Endometrial microvascular endothelial cells (primary cell): ENCODE measurements around the gene KLHL35. TPM values are rescaled to one million over a fixed set of nuclear protein-coding genes. Genes with fewer than 3 reads are reported as not detected.

Source experiments
- in situ Hi-C: cut with HindIII; loops from 2 replicates; pipeline ENCODE4 v1.10.0; 2017; ENCODE audit warnings: low sequenced_read_pairs, low pct_unique_long_range_greater_than_20kb; ENCODE audit errors: inconsistent ontology term
- total RNA-seq: library from RNA; depleted of rRNA; stranded (reverse); fragments of >200 nt; gene quantifications from one replicate; pipeline ENCODE4 v1.2.3, GENCODE V29; 2015; ENCODE audit errors: inconsistent ontology term

KLHL35 gene
- total RNA-seq, 1 donor from 2014 or later: not detected

DNA sequence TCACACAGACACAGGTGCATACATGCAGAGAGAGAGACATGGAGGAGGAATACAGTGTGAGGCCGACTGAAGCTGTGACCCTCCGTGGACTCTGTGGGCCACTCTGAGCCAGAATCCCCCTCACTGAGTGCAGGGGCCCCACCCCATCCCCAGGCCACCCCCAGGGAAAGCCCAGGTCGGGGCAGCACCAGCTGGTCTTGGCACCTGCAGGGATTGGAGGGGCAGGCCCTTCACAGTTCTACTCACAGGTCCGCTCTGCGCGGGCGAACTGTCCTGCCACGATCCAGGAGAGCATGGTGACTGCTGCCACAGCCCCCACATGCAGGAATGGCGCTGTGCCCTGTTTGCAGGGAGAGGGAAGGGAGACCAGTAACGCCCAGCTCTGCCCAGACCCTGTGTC is 16.3 kb upstream of the KLHL35 start:
- in situ Hi-C loops: no loop called here

DNA sequence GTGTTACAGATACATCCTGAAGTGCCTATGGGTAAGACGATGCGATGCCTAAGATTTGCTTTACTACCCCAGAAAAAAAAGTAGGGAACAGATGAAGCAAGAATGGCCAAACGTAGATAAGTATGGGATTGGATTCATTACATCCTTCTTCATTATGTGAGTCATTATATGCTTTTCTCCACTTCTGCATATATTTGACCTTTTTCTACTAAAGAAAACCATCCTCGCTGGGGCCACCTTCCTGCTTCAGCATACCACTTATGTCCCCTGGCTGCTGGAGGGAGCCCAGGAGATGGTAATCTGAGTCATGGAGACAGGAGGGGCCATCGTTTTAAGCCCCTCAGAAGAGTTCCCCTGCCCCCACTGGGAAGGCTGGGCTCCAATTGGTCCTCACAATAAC is 14.4 kb upstream of the KLHL35 start:
- in situ Hi-C loops: no loop called here

DNA sequence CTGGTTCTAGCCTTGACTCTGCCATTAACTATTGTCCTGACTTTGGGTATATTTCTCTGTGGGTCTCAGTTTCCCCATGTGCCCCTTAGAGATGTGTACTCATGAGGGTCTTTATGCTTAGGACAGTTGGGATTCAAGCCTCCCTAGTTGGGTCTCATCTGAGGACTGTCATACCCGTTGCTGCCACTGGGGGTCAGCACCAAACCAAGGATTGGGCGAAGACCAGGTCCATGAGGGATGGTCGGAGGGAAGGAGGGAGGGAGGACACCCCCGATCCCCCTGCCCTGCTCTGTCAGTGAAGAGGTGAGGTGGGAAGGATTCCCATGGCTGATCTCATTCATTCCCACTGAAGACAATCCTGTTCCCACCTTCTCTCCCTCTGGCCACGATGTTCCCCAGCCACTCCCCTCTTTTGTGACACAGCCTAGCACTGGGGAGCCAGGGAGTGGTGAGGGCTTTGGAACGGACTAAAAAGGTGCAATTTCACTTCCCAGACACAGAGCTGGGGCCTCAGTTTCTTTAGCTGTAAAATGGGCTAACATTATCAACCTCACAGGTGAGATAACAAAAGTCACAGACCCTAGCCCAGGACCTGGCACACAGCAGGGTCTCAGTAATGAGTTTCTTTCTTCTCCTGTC is 12.4 kb upstream of the KLHL35 start:
- in situ Hi-C loops: no loop called here

DNA sequence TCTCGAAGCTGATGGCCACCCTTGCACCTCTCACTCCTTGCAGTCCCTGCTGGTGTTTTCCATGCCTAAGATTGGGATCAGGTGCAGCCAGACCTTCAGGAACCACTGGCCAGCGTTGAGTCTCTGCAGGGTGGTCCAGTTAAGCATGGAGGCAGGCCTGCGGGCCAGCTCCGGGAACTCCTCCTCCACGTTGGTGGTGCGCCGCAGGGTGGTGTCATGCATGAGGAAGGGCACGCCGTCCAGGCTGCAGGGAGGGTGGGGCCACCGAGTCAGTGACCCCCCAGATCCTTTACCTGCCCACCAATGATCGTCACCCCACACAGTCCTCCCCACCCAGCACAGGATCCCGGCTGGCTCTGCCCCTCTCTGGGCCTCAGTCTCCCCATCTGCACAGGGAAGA is 10.0 kb upstream of the KLHL35 start:
- in situ Hi-C loops: no loop called here

DNA sequence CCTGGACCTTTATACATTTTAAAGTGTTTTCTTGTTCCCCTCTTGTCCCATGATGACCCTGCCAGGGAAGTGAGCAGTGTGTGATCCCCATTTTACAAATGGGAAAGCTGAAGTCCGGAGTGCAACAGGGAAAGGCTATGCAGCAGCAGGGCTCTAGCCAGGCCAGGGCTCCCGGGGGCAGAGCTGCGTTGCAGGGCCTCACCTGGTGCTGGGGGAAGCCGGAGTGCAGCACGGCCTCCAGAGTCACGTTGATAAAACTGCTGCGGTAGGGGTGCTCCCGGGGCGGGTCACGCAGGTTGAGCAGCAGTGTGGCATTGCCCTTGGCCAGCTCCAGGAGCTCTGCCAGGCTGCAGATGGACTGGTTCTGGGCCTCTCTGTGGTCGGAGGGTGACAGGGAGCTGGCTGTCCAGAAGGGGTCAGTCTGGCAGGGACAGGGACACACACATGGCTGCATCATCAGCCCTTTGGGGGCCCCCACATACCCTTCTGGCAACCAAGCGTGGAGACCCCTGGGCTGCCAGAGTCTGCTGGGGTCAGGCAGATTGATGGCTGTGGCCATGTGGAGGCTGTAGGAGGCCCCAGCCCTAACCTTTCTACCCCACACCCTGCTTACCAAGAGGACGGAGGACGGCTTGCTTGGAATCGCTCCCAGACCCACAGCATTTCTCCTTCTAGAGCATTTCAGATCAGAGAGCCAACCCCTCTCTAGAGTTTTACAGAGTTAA is 9.3 kb upstream of the KLHL35 start:
- in situ Hi-C loops: no loop called here

DNA sequence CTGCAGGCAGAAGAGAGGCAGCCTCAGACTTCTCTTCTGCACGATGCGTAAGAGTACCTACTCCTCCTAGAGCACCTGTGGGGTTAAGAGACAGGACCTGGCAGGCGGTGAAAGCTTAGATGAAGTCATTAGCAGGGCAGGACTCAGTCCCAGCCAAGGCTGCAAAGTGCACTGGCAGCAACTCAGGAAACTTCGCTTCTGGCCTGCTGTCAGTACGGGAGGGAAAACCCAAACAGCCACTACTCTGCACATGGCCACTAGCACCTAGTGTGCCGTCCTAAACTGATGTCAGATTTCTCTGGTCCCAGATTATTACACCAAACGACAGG is 8.8 kb upstream of the KLHL35 start:
- in situ Hi-C loops: no loop called here

DNA sequence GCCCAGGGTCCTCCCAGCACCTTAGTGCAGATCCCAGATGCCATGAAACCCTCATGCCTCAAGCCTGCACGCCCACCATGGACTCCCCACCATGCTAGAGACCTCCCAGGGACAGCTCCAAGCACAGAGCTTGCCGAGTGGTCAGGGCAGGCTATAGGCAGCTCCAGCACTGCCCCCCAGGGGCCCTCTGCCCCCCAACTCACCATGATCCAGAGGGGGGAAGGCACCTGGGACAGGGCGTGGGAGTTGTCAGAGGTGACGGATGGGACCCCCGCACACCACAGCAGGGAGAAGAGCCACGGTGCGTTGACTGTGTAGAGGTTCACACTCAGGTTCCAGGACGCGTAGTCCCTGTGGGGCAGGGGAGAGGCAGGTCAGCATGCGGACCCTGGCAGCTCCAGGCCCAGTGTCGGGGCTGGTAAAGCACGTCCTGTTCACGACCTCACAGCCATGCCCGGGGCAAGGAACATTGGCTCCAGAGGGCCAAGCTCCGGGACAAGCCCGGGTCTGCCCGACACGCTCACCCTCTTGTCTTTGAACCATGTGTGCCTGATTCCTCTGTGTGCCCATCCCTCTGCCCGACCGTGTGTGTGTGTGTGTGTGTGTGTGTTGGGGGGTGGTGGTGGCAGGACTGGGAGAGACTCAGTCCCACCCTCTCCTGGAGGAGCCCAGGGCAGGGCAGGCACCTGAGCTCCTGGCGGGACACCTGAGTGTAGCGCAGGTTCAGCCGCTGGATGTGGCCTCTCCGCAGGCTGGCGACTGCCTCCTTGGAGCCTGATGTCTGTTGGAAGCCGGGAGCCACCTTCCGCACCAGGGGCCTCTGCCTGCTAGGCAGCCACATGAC is 8.2 kb upstream of the KLHL35 start:
- in situ Hi-C loops: no loop called here

DNA sequence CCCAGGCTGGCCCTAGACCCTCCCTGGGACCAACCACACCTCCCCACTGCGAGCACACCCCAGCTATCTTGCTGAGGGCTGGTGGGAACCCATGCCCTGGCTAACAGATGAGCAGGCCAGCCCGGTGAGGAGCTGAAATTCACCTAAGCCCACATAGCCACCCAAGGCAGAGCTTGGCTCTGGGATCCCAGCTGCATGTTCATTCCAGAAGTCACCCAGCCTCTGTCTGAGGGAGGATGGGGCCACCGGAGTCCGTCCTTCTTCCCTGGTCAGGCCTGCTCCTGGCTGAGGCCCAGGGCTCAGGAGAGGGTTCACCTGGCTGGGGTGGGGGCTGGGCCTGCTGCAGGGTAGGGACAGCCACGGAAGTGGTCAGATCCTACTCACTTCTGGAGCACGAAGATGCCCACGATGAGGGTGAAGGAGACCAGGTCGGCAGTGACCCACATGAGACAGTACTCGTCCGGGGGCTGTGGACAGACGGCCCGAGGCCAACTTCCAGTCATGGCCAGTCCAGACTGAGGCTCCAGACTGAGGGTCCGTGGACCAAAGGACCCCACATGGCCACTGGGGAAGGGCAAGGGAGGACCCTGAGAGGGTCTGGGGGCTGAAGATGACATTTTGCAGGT is 6.6 kb upstream of the KLHL35 start:
- in situ Hi-C loops: no loop called here

DNA sequence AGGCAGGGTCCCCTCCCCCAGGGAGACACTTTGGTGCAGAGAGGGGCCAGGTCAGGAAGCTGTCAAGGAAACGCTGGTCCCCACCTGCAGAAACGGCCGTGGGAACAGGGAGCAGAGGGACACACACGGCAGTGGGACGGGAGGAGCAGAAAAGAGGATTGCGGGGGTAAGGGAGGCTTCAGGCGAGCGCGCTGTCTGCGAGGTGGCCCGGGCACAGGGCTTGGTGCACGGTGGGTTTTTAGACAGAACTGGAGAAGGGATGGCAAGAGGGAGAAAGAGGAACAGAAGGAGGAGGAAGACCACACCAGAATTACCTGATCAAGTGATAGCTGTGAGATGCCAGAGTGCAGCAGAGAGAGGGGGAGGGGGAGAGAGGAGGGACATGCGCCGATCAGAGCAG is 6.0 kb upstream of the KLHL35 start:
- in situ Hi-C loops: no loop called here

DNA sequence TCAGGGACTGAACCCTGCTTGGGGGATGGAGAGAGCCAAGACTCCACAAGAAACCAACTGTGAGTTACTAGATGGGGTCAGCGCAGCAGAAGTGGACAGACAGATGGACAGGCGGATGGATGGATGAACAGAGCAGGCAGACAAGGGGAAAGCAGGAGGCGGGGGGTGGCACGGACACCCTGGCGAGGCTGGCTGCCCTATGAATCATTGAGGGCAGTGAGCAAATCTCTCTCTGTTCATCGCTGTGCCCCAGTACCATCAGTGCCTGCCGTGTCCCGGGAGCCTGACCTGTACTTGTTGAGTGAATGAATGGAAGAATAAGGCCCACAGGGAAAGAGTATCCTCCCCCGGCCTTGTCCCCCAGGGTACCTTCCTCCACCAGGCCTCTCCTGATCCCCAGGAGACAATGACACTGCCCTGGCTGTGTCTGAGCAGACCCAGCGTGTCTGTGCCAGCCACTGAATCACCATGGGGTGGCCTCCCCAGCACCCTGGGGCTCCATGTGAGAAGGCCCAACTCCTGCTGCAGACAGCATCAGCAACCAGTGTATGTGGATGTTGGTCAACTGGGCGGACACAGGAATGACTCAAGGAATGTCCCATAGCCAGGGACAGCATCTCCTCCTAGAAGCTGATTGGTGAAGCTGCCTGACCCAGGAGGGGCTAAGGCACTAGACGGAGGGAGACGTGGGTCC is 5.1 kb upstream of the KLHL35 start:
- in situ Hi-C loops: no loop called here

DNA sequence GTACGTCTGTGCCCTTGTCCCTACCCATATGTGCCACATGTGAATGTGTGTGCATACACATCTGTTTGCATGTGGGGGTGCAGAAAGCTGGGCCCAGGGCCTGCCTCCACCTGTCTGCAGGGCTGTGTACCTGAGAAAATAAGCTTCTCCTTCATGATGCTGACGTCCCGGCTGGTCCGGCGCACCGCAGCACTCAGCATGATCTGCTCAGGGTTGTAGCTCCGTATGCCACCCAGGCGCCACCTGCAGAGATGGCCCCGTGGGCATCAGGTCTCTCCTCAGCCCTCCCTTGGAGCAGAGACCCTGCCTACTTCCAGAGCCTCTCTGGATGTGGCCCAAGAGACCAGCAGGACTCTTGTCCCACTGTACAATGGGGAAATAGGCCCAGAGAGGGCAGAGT is 3.8 kb upstream of the KLHL35 start:
- in situ Hi-C loops: no loop called here

DNA sequence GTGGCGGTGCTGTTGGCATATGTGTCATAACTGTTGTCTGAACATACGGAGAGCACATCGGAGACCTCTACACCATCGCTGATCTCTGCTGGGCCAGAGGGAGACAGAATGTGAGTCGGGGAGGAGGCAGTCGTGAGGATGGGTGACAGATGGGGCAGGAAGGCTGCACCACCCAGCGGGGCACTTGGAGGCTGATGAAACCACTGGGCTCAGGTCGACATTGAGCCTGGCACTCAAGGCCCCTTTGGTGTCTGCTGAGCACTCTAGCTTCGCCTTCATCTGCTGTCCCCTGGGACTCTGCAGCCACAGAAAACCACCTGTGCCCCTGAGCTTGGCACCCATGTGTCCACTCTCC is 2.5 kb upstream of the KLHL35 start:
- in situ Hi-C loops: no loop called here

DNA sequence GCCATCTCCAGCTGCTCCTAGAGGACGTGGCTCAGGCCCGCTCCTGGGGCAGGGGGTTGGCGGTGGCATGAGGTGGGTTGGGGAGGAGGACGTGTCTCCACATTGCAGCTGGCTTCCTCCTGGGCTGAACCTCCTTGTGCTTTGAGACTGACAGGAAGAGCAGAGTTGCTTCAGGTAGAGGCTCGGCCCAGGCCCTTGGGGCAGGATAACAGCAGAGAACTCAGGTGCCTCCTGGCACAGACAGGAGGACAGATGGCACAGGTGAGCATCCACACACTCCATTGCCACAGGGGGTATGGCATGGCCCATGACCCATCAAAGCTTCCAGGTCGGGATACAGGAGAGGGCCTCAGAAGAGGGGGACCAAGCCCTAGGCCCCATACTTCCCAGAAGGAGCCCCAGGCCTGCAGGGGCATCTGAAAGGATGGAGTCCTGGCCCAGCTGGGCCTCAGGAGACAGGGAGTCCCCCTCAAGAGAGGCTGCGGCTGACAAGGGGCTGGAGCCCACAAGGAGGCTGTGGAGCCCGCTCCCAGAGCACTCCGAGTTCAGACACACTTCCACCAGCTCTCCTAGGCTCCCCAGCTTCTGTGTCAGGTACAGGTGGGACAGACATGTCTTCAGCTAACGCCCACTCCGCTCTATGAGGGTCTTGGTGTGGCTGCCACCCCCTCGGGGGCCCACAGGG is 2.0 kb upstream of the KLHL35 start:
- in situ Hi-C loops: no loop called here

DNA sequence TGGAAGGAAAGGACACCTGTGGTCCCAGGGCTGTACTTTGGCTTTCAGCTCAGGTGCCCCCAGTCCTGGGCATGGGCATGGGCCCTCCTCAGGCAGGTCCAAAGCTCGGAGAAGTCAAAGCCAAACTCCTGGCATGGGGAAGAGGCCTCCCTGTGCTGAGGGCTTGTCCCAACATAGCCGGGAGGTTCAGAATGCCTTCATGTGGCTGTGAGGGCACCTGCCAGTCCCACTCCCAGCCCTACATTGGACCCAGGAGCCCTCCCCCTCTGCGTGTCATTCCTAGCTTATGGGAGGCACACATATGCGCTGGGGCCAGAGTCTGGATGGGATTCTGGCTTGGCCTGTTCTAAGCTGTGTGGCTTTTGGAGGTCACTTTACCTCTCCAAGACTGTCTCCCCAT is 1.0 kb upstream of the KLHL35 start:
- in situ Hi-C loops: no loop called here

DNA sequence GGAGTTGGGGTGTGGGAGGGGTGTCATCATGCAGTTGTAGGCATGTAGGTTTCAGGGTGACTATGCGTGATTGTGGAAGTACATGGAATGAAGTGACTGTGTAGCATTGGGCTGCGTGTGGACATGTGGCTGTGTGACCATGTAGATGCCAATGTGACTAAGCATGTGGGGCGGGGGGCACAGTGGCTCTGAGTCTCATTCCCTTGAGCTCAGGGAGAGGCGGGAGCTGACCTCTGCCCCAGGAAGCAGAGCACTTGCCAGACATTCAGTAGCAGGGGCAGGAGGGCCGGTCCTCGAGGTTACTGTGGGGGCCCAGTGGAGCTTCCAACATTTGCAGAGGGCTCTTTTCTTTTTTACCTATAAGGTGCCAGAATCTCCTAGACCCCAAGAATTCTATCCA is 440 bp upstream of the KLHL35 start:
- in situ Hi-C loops: no loop called here

DNA sequence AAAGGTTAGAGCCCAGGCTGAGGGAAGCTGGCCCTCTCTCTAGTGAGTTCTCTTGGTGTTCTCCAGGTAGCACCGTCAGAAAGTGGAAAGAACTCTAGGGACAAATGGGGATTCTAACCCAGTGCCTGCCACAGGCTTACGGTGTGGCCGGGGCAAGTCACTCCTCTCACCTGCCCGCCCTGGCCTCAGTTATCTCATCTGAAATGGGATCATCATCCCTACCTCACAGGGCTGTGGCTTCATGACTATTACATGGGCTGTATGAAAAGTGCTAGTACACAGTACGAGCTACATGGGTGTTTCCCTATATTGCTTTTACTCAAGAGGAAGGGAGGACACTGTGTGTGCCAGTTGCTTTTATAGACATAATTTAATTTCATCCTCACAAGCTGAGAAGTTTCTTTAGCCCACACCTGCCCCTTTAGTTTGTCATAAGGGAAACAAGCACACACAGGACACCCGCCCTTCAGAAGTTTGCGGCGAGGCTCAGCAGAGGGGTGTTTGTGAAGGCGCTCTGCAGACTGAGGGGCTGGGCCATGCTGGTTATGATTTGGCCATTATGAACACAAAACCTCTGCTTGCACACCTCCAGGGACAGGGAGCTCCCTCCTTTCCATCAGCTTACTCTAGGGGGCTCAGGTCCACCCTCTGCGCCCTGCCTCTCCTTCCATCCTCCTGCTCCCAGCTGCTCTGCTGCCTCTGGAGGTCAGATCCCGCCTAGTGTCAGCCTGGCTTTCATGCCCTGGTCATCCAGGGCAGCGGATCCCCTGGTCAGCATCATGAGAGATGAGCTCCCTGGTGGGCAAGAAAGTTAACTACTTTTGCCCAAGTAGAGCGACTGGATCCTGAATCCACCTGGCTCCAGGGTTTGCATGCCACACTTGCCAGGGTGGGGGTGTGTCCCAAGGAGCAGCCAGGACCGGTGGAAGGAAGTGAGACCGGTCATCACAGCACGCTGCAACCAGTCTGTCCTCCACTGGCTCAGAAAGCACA is 1.2 kb downstream of the KLHL35 start:
- in situ Hi-C loops: no loop called here

DNA sequence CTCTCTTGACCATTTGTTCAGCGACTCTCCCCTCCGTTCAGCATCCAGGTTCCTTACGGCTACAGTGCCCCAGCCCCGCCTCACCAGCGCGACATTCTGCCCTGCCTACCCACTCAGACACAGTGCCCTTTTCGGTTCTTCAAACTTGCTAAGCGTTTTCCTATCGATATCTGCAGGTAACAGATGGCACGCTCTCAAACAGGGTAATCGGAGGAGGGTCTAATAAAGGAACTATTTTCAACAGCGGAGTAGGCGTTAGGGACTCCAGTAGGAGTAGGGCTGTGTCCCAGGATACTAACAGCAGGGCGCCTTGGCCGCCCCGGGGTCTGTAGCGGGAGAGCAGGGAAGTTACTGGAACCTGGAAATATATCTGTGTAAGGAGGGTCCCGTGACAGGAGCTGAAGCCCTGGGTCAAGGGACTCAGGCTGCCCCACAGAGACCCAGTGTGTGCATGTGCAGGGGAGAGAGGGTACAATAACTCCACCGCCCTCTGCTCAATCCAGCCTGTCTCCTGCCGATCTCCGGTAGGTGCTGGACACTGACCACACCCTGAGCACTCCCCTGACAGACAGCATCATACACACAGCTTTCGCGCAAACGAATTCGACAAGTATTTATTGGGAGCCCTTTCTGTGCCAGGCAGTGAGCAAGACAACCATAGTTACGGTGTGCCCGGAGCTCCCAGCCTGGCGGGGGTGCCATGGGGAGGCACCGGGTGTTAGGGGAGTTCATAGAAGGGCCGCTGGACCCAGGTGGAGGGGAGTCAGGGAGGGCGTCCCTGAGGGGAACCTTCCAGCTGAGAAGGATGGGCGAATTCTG is 2.1 kb downstream of the KLHL35 start:
- in situ Hi-C loops: no loop called here
